H1 (cell line): ENCODE results near the gene SGK1. TPM values are rescaled to one million over a fixed set of nuclear protein-coding genes. Genes with fewer than 3 reads are reported as not detected.

Experiments used
- CBX5 ChIP-seq: fragments of 300-800, 300-1000 bp; sonication (generic); IDR thresholded peaks from 2 replicates; pipeline ENCODE4 v1.7.1; 2016; ENCODE audit warnings: antibody characterized with exemption, low read length, low read depth
- EZH2 ChIP-seq: fragments of 200-600 bp; sonication (generic); IDR thresholded peaks from 2 replicates; pipeline ENCODE4 v1.7.1; 2012; ENCODE audit warnings: low read depth, mild to moderate bottlenecking, moderate library complexity, low read length, inconsistent platforms; ENCODE audit not compliant: severe bottlenecking
- JUN ChIP-seq: IDR thresholded peaks from 2 replicates; pipeline ENCODE4 v1.6.1; 2011; ENCODE audit warnings: low read depth, mild to moderate bottlenecking, improper control_type of control experiment, low read length
- NRF1 ChIP-seq: IDR thresholded peaks from 2 replicates; pipeline ENCODE4 v1.6.1; 2011; ENCODE audit warnings: mild to moderate bottlenecking, low read depth, low read length, improper control_type of control experiment
- POLR2AphosphoS5 ChIP-seq: IDR thresholded peaks from 2 replicates; pipeline ENCODE4 v1.6.1; 2011; ENCODE audit warnings: low read depth, low read length
- SIN3A ChIP-seq, 2 experiments: IDR thresholded peaks in 1 of 2; conservative IDR thresholded peaks in 1 of 2; 2 replicates each; pipeline ENCODE4 v1.6.1; 2011 to 2012; ENCODE audit warnings: low read length in 2 of 2, improper control_type of control experiment in 1 of 2, low read depth in 1 of 2, mild to moderate bottlenecking in 1 of 2
- TEAD4 ChIP-seq: IDR thresholded peaks from 2 replicates; pipeline ENCODE4 v1.6.1; 2012; ENCODE audit warnings: low read depth, low read length, inconsistent platforms, mixed read lengths
- YY1 ChIP-seq: IDR thresholded peaks from 2 replicates; pipeline ENCODE4 v1.6.1; 2011; ENCODE audit warnings: low read depth, mild to moderate bottlenecking, low read length
- polyA plus RNA-seq, 7 experiments: library from polyadenylated mRNA; depleted of rRNA in 3 of 7; stranded (reverse) in 5 of 7; unstranded in 2 of 7; fragments of >200 nt in 5 of 7; fragments of 200-250 nt in 2 of 7; gene quantifications; 1 replicate in 5 of 7; 2 replicates in 1 of 7; 4 replicates in 1 of 7; pipeline versions ENCODE4 v1.2.1 to v1.2.3, GENCODE V29; 2011 to 2013; ENCODE audit warnings: missing spikeins in 2 of 7, mixed read lengths in 2 of 7
- total RNA-seq: library from RNA; stranded (reverse); fragmentation: NEBNext Ultra II Directional; extraction: Animal tissue kit (Norgen Biotek cat#: 25700); gene quantifications from 2 replicates; pipeline ENCODE4 v1.2.1, GENCODE V29; 2021

Gene SGK1
- total and polyA plus RNA-seq, 2 of the 8 experiments (the other 6 are each of a cell fraction or from before 2014, with no cell fraction given), result 14.5 to 18.4 TPM

DNA sequence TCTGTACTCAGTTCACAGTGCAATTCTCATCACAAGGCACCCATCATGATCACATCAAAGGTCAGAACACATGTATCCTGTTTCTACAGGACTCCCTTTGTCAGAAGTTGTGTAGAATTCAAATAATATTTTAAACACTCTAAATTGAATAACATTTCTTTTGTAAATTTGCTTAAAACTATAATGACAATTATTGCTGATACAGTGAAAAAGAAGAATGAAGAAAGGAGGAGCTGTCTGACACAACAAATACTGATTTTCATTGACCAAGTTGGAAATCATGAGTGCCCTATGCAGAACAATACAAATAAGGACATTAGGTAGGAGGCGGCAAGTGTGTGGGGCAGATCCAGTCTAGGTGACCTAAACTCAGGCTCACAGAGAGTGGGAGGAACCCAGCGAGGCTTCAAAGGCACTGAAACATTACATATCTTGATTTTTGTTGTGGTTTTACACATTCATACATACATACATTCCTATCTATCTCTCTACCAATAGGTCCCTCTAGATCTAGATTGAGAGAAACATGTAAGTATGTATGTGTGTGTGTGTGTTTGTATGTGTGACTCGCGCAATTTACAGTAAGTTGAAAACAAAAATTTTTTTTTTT lies 186.3 kb downstream of the SGK1 start (continued):
- TF ChIP-seq JUN, result no peak
- no peak for TF ChIP-seq POLR2AphosphoS5
- TF ChIP-seq TEAD4, result no peak
- no peak for TF ChIP-seq CBX5
- TF ChIP-seq YY1, result no peak
- TF ChIP-seq EZH2, result no peak
- no peak for TF ChIP-seq SIN3A (conservative IDR thresholded peaks at IDR 0.05 in 1 of 2, IDR thresholded peaks at IDR 0.05 in 1 of 2; ENCODE audit: low read depth in 1 of 2, low read length in 2 of 2)
- no peak for TF ChIP-seq NRF1
